Mesendoderm (in vitro differentiated cells): ENCODE data around the gene CLDN22.

Source experiments
- DNase-seq: peaks from one replicate; pipeline ENCODE4 v3.0.0; 2013
- H2AK5ac ChIP-seq: 2 replicates; pipeline ENCODE4 v1.6.1; 2013; ENCODE audit warnings: low read length, inconsistent platforms
- H2BK120ac ChIP-seq: 2 replicates; pipeline ENCODE4 v1.6.1; 2013; ENCODE audit warnings: low read depth, mild to moderate bottlenecking, low read length, moderate library complexity, mixed read lengths
- H2BK15ac ChIP-seq: replicated peaks from 2 replicates; pipeline ENCODE4 v1.6.1; 2013; ENCODE audit warnings: low read depth, mild to moderate bottlenecking, moderate library complexity
- H2BK5ac ChIP-seq: 2 replicates; pipeline ENCODE4 v1.6.1; 2013; ENCODE audit warnings: low read length, inconsistent platforms
- H3K18ac ChIP-seq: 2 replicates; pipeline ENCODE4 v1.6.1; 2013; ENCODE audit warnings: mild to moderate bottlenecking, low read length, mixed read lengths
- H3K23ac ChIP-seq: one replicate; pipeline ENCODE4 v1.6.1; 2013; ENCODE audit warnings: low read length
- H3K27ac ChIP-seq: 2 replicates; pipeline ENCODE4 v1.5.1; 2013; ENCODE audit warnings: low read depth, mild to moderate bottlenecking, inconsistent platforms, low read length, moderate library complexity
- H3K27me3 ChIP-seq: 2 replicates; pipeline ENCODE4 v1.6.1; 2013; ENCODE audit warnings: low read length, control low read depth, mild to moderate bottlenecking, inconsistent platforms; ENCODE audit not compliant: insufficient read depth, poor library complexity
- H3K36me3 ChIP-seq: 2 replicates; pipeline ENCODE4 v1.6.1; 2013; ENCODE audit warnings: low read length, inconsistent platforms; ENCODE audit not compliant: control insufficient read depth, insufficient read depth
- H3K4ac ChIP-seq: one replicate; pipeline ENCODE4 v1.6.1; 2013; ENCODE audit warnings: low read depth, mild to moderate bottlenecking, low read length, moderate library complexity
- H3K4me1 ChIP-seq: 2 replicates; pipeline ENCODE4 v1.6.1; 2013; ENCODE audit warnings: low read depth, low read length, inconsistent platforms; ENCODE audit not compliant: control insufficient read depth
- H3K4me2 ChIP-seq: 2 replicates; pipeline ENCODE4 v1.6.1; 2013; ENCODE audit warnings: low read length
- H3K4me3 ChIP-seq: 2 replicates; pipeline ENCODE4 v1.5.1; 2013; ENCODE audit warnings: mild to moderate bottlenecking, low read length
- H3K56ac ChIP-seq: one replicate; pipeline ENCODE4 v1.6.1; 2013; ENCODE audit warnings: low read length
- H3K79me1 ChIP-seq: 2 replicates; pipeline ENCODE4 v1.6.1; 2013; ENCODE audit warnings: low read length, inconsistent platforms
- H3K79me2 ChIP-seq: 2 replicates; pipeline ENCODE4 v1.6.1; 2013; ENCODE audit warnings: mild to moderate bottlenecking, low read length; ENCODE audit not compliant: control insufficient read depth, insufficient read depth
- H3K9ac ChIP-seq: 2 replicates; pipeline ENCODE4 v1.6.1; 2013; ENCODE audit warnings: low read length, inconsistent platforms
- H4K5ac ChIP-seq: one replicate; pipeline ENCODE4 v1.6.1; 2013; ENCODE audit warnings: low read length
- H4K8ac ChIP-seq: one replicate; pipeline ENCODE4 v1.6.1; 2013; ENCODE audit warnings: low read depth, mild to moderate bottlenecking, control low read depth, low read length, moderate library complexity
- WGBS: extraction: QIAGEN DNeasy Blood & Tissue Kit; methylation state at CpG from one replicate; pipeline ENCODE4 v1.1.7; 2013; ENCODE audit warnings: low lambda C conversion rate, missing lambda C conversion rate; ENCODE audit not compliant: insufficient coverage; ENCODE audit errors: extremely low coverage; 5-methylcytosine and 5-hydroxymethylcytosine counted together

Gene CLDN22

GRCh38 chr4:183286590-183287308 is 33.3 kb downstream of the CLDN22 start:
- H3K4me1 ChIP-seq: no peaks in the 10 kb centered on the region
- no peaks in the 10 kb centered on the region for H3K27me3 ChIP-seq
- H3K4me2 ChIP-seq: no peak overlapping the region
- H3K27ac ChIP-seq: no peak overlapping the region
- no peak overlapping the region for H4K5ac ChIP-seq
- no CpG with 5 or more reads among the region's 11 CpGs for WGBS
- H2BK15ac ChIP-seq: no peak overlapping the region
- H3K79me1 ChIP-seq: no peaks in the 10 kb centered on the region
- H4K8ac ChIP-seq: no peak overlapping the region
- H2BK120ac ChIP-seq: no peak overlapping the region
- no peak overlapping the region for H2BK5ac ChIP-seq
- H3K79me2 ChIP-seq: no peaks in the 10 kb centered on the region
- peaks cover 12% of the 10 kb centered on the region for H3K36me3 ChIP-seq
- DNase-seq: no peak
- no peak overlapping the region for H3K4me3 ChIP-seq
- no peak overlapping the region for H3K4ac ChIP-seq
- no peak overlapping the region for H2AK5ac ChIP-seq
- no peak overlapping the region for H3K23ac ChIP-seq
- no peak overlapping the region for H3K18ac ChIP-seq
- H3K9ac ChIP-seq: no peak overlapping the region
- H3K56ac ChIP-seq: no peak overlapping the region

GRCh38 chr4:183285886-183286285 is 34.2 kb downstream of the CLDN22 start:
- H2AK5ac ChIP-seq: no peak overlapping the region
- H4K8ac ChIP-seq: no peak overlapping the region
- H2BK5ac ChIP-seq: no peak overlapping the region
- H3K79me1 ChIP-seq: no peaks in the 10 kb centered on the region
- no peaks in the 10 kb centered on the region for H3K79me2 ChIP-seq
- no peak overlapping the region for H3K4me3 ChIP-seq
- H3K36me3 ChIP-seq: peaks cover 12% of the 10 kb centered on the region
- H4K5ac ChIP-seq: no peak overlapping the region
- H3K27ac ChIP-seq: no peak overlapping the region
- H3K18ac ChIP-seq: no peak overlapping the region
- no peak overlapping the region for H3K4me2 ChIP-seq
- WGBS: no CpG with 5 or more reads among the region's 7 CpGs
- no peak overlapping the region for H2BK15ac ChIP-seq
- H3K23ac ChIP-seq: no peak overlapping the region
- no peak overlapping the region for H3K56ac ChIP-seq
- H3K9ac ChIP-seq: no peak overlapping the region
- DNase-seq: no peak
- H3K4me1 ChIP-seq: no peaks in the 10 kb centered on the region
- no peak overlapping the region for H2BK120ac ChIP-seq
- H3K27me3 ChIP-seq: no peaks in the 10 kb centered on the region
- no peak overlapping the region for H3K4ac ChIP-seq

- H3K36me3 ChIP-seq: peaks cover 12% of the 10 kb centered on the region
- no peak overlapping the region for H3K56ac ChIP-seq
- no peak overlapping the region for H4K5ac ChIP-seq
Measured at GRCh38 chr4:183284965-183285364, 35.1 kb downstream of the CLDN22 start.

GRCh38 chr4:183284258-183284785 is 35.8 kb downstream of the CLDN22 start:
- no peaks in the 10 kb centered on the region for H3K79me2 ChIP-seq
- DNase-seq: no peak
- H3K4me1 ChIP-seq: no peaks in the 10 kb centered on the region
- no CpG with 5 or more reads among the region's 12 CpGs for WGBS
- H2BK120ac ChIP-seq: no peak overlapping the region
- H3K4me2 ChIP-seq: no peak overlapping the region
- no peak overlapping the region for H3K27ac ChIP-seq
- no peak overlapping the region for H3K9ac ChIP-seq
- H3K36me3 ChIP-seq: peaks cover 12% of the 10 kb centered on the region
- no peak overlapping the region for H2BK5ac ChIP-seq
- no peak overlapping the region for H3K4me3 ChIP-seq
- H4K8ac ChIP-seq: no peak overlapping the region
- H3K79me1 ChIP-seq: no peaks in the 10 kb centered on the region
- H3K23ac ChIP-seq: no peak overlapping the region
- no peak overlapping the region for H2AK5ac ChIP-seq
- H3K56ac ChIP-seq: no peak overlapping the region
- no peak overlapping the region for H2BK15ac ChIP-seq
- H3K4ac ChIP-seq: no peak overlapping the region
- no peak overlapping the region for H4K5ac ChIP-seq
- no peak overlapping the region for H3K18ac ChIP-seq
- H3K27me3 ChIP-seq: no peaks in the 10 kb centered on the region

More at GRCh38 chr4:183284965-183285364, 35.1 kb downstream of the CLDN22 start:
- H3K27me3 ChIP-seq: no peaks in the 10 kb centered on the region
- H3K9ac ChIP-seq: no peak overlapping the region
- WGBS: no CpG with 5 or more reads among the region's 4 CpGs
- H3K4ac ChIP-seq: no peak overlapping the region
- no peak overlapping the region for H2BK120ac ChIP-seq
- no peak for DNase-seq
- no peak overlapping the region for H4K8ac ChIP-seq
- no peak overlapping the region for H2BK15ac ChIP-seq
- no peak overlapping the region for H2BK5ac ChIP-seq
- no peak overlapping the region for H3K23ac ChIP-seq
- H3K79me2 ChIP-seq: no peaks in the 10 kb centered on the region
- H3K18ac ChIP-seq: no peak overlapping the region
- no peak overlapping the region for H2AK5ac ChIP-seq
- H3K4me1 ChIP-seq: no peaks in the 10 kb centered on the region
- no peak overlapping the region for H3K4me2 ChIP-seq
- H3K27ac ChIP-seq: no peak overlapping the region
- no peak overlapping the region for H3K4me3 ChIP-seq
- H3K79me1 ChIP-seq: no peaks in the 10 kb centered on the region

GRCh38 chr4:183276106-183276505 is 44.0 kb downstream of the CLDN22 start:
- Histone ChIP-seq H3K4ac (no peak overlapping the region), H3K4me2 (no peak overlapping the region), H2BK5ac (no peak overlapping the region), H3K27me3 (no peaks in the 10 kb centered on the region), H2AK5ac (no peak overlapping the region), H3K4me3 (no peak overlapping the region), H4K8ac (no peak overlapping the region), H3K27ac (no peak overlapping the region), H3K56ac (no peak overlapping the region), H4K5ac (no peak overlapping the region), H3K18ac (no peak overlapping the region), H3K36me3 (no peaks in the 10 kb centered on the region), H3K79me1 (no peaks in the 10 kb centered on the region), H2BK120ac (no peak overlapping the region), H2BK15ac (no peak overlapping the region), H3K79me2 (no peaks in the 10 kb centered on the region), H3K9ac (no peak overlapping the region), H3K4me1 (no peaks in the 10 kb centered on the region), H3K23ac (no peak overlapping the region)
- WGBS: no CpG with 5 or more reads among the region's 1 CpG
- no peak for DNase-seq

- H3K4ac ChIP-seq: no peak overlapping the region
- no peak overlapping the region for H2BK5ac ChIP-seq
- no peak overlapping the region for H3K9ac ChIP-seq
- H3K27me3 ChIP-seq: no peaks in the 10 kb centered on the region
- H3K56ac ChIP-seq: no peak overlapping the region
- H3K4me1 ChIP-seq: no peaks in the 10 kb centered on the region
- H4K8ac ChIP-seq: no peak overlapping the region
- no peak for DNase-seq
- no peaks in the 10 kb centered on the region for H3K79me1 ChIP-seq
- H3K27ac ChIP-seq: no peak overlapping the region
- H3K4me3 ChIP-seq: no peak overlapping the region
- H3K23ac ChIP-seq: no peak overlapping the region
- no peak overlapping the region for H2BK15ac ChIP-seq
- no peak overlapping the region for H3K18ac ChIP-seq
- no peak overlapping the region for H2BK120ac ChIP-seq
- H2AK5ac ChIP-seq: no peak overlapping the region
- no peak overlapping the region for H4K5ac ChIP-seq
- WGBS: no CpG with 5 or more reads among the region's 3 CpGs
- no peaks in the 10 kb centered on the region for H3K79me2 ChIP-seq
- no peak overlapping the region for H3K4me2 ChIP-seq
- H3K36me3 ChIP-seq: no peaks in the 10 kb centered on the region
Measured at GRCh38 chr4:183272384-183272783, 47.7 kb downstream of the CLDN22 start.
